ENCODE results near the gene DIP2B.

- no peak for TF ChIP-seq CTCF (IDR thresholded peaks at IDR 0.05)
- no peak for TF ChIP-seq EZH2phosphoT487 (IDR thresholded peaks at IDR 0.05)
These were observed 24.6 kb downstream of the DIP2B start for GRCh38 chr12:50529345-50529744.

Data from neural progenitor cell (in vitro differentiated cells).